NCI-H2081 treated with DMSO at 0.1 percent for 48 hours (cell line): ENCODE data around the gene CENPH.
"Not testable (repeated sequence)": the region's sequence is repeated elsewhere in the genome, so short reads cannot be mapped to it uniquely, and the experiment has no call there.

Source experiments
- DNase-seq: peaks from one replicate; lab custom pipeline; 2025; lab: John Stamatoyannopoulos, UW

The CENPH gene, protein sequence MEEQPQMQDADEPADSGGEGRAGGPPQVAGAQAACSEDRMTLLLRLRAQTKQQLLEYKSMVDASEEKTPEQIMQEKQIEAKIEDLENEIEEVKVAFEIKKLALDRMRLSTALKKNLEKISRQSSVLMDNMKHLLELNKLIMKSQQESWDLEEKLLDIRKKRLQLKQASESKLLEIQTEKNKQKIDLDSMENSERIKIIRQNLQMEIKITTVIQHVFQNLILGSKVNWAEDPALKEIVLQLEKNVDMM

DNA sequence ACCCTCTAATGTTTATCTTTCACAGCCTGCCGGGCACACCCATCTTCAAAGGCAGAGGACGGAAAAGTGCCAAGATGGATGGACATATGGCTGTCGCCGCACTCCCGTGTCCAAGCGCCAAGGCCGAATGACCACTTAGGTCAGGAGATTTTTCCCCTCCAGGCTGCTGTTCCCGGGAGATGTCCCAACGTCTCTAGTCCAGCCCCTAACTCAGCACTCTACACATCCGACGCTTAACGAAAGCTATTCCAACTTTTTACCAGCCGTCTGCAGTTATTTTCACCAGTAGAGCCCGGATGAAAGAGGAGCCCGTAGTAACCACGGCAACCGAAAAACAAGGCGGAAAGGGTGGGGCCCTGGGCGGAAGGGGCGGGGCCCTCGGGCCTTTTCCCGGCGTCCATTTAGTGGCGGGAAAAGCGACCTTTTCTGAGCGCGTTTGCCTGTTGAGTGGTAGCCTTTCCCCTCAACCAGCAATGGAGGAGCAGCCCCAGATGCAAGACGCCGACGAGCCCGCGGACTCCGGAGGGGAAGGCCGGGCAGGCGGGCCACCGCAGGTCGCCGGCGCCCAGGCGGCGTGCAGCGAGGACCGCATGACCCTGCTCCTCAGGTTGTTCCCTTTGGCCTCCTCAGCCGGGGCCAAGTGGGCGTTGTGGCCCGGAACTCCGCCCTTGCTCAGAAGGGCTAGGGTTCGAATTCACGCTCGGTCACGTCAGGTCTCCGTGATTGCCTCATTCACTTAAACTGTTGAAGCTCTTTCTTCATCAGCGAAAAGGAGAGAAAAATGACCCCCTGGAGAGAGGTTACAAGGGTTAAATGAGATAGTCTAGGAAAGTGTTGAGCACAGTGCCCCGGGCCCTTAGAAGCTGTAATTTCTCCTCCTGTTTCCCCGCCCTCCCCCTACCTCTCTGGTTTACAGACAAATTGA lies at the start of gene CENPH:
CENPH (plus strand) TSS at position 422 of the 925 bp plus-strand sequence; CDS start at position 474, 52 bp downstream.
- DNase-seq: peak; percentile 26

DNA sequence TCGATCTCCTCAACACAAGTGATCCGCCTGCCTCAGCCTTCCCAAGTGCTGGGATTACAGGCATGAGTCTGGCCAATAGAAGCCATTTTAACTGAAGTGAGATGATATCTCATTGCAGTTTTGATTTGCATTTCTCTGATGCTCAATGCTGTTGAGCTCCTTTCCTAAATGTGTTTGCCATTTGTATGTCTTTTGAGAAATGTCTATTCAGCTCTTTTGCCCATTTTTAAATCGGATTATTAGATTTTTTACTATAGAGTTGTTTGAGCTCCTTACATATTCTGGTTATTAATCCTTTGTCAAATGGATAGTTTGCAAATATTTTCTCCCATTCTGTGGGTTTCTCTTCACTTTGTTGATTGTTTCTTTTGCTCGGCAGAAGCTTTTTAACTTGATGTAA lies 49.1 kb upstream of the CENPH start:
- not testable (repeated sequence) for DNase-seq

DNA sequence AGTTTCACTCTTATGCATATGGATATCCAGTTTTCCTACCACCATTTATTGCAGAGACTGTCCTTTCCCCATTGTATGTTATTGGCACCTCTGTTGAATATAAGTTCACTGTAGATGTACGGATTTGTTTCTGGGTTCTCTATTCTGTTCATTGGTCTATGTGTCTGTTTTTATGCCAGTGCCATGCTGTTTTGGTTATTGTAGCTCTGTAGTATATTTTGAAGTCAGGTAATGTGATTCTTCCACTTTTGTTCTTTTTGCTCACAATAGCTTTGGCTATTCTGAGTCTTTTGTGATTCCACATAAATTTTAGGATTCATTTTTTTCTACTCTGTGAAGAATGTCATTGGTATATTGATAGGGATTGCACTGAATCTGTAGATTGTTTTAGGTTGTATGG lies 48.6 kb upstream of the CENPH start:
- DNase-seq: no peak

DNA sequence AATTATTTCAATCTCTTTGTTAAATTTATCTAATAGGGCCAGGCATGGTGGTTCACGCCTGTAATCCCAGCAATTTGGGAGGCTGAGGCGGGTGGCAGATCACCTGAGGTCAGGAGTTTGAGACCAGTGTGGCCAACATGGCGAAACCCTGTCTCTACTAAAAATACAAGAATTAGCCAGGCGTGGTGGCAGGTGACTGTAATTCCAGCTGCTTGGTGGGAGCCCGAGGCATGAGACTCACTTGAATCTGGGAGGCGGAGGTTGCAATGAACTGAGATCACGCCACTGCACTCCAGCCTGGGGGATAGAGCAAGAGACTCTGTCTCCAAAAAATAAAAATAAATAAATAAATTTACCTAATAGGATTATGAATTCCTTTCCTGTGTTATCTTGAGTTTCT lies 40.8 kb upstream of the CENPH start:
- not testable (repeated sequence) for DNase-seq

DNA sequence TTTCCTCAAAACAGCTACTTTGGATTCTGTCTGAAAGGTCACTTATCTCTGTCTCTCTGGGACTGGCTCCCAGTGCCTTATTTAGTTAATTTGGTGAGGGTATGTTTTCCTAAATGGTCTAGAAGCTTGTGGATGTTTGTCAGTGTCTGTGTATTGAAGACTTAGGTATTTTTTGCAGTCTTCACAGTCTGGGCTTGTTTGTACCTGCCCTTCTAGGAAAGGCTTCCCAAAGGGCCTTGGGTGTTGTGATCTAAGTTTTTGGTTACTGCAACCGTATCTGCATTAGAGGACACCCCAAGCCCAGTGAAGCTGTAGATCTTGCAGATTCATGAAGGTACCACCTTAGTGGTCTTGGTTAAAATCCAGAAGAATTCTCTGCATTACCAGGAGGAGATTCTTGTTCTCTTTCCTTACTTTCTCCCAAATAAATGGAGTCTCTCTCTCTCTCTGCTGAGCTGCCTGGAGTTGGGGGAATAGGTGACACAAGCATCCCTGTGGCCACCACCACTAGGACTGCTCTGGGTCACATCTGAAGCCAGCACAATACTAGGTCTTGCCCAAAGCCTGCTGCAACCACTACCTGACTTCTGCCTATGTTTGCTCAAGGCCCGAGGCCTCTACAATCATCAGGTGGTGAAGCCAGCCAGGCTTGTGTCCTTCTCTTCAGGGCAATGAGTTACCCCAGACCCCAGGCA lies 40.3 kb upstream of the CENPH start:
- no peak for DNase-seq

DNA sequence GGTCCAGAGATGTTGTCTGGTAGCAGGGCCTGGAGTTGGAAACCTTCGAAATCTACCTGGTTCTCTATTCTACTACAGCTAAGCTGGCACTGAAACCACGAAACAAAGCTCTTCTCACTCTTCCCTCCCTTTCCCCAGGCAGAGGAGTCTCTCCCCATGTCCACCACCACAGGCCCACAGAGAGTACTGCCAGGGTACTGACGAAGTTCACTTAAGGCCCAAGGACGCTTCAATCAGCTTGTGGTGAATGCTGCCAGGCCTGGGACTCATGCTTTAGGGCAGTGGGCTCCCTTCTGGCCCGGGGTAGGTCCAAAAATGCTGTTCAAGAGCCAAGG lies 39.7 kb upstream of the CENPH start:
- no peak for DNase-seq

DNA sequence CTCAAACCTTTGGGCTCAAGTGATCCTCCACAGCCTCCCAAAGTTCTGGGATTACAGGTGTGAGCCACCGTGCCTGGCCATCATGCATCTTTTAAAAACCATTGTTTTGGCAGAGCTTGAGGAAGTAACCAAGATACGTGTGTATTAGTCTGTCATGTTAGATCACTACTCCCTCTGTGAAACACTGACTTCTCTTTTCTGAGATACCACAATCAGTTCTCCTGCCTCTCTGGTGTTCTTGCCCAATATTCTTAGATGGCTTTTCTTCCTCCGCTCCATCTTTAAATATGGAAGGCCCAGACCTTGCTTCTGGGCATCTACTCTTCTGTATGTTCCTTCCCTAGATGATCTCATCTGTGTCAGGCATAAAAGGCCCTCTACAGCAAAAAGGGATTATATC lies 36.7 kb upstream of the CENPH start:
- DNase-seq: no peak

DNA sequence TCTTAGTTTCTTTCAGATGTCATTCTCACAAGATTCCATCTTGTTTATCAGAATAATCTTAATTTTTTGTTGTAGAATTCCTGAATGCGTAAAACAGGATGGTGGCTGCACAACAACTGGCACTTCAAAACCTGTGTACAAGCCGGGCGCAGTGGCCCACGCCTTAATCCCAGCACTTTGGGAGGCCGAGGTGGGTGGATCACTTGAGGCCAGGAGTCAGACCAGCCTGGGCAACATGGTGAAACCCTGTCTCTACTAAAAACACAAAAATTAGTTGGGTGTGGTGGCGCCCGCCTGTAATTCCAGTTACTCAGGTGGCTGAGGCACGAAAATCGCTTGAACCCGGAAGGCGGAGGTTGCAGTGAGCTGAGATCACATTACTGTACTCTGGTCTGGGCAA lies 32.9 kb upstream of the CENPH start:
- no peak for DNase-seq

DNA sequence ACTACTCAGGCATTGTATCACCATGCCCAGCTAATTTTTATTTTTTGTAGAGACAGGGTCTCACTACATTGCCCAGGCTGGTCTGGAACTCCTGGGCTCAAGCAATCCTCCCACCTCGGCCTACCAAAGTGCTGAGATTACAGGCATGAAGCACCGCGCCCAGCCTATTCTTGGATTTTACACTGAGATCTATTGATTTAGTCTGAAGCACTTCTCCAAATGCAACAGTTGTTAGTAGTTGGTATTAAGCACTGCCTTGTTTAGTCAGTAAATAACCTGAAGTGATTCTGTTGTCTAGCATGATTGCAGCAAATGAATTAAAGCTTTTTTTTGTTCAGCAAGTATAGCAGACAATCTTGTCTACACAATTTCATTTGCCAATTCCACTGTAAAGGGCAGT lies 31.3 kb upstream of the CENPH start:
- no peak for DNase-seq

DNA sequence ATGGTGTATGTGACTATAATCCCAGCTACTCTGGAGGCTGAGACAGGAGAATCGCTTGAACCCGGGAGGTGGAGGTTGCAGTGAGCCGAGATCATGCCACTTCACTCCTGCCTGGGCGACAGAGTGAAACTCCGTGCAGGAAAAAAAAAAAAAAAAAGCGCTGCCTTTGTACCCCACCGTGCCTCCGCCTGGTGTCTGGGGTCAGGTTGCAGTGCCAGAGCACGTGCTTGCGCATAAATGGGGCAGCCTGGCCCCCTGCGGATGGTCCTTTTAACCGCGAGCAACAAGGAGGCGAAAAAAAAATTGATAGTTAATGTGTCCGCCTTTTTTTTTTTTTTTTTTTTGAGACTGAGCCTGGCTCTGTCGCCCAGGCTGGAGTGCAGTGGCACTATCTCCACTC lies 28.7 kb upstream of the CENPH start:
- no peak for DNase-seq

DNA sequence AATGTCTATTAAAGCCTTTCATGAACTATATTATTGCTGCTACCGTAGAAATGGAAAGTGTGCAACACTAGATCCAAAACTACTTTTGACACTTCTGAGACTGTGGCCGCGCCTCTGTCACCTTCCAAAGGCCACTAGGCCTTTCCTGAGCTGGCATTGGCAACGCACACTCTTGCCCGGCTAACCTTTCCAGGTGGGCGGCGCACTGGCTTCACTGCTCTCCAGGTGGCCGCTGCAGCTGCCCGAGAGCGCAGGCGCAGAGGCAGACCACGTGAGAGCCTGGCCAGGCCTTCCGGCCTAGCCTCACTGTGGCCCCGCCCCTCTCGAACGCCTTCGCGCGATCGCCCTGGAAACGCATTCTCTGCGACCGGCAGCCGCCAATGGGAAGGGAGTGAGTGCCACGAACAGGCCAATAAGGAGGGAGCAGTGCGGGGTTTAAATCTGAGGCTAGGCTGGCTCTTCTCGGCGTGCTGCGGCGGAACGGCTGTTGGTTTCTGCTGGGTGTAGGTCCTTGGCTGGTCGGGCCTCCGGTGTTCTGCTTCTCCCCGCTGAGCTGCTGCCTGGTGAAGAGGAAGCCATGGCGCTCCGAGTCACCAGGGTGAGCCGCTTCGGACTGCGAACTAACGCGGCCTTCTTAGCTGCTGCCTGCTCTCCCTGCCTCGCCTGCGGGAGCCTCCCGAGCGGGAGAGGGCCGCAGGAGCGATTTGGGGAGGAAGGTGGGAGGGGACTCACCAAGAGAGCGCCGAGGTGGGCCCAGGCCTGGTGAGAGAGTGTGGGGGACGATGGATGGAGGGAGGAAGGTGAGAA lies 22.5 kb upstream of the CENPH start, which contains the start of gene CCNB1:
CCNB1 (plus strand) TSS at position 465 of the 807 bp plus-strand sequence; CDS start at position 578, 113 bp downstream.
- peak; percentile 66 for DNase-seq

DNA sequence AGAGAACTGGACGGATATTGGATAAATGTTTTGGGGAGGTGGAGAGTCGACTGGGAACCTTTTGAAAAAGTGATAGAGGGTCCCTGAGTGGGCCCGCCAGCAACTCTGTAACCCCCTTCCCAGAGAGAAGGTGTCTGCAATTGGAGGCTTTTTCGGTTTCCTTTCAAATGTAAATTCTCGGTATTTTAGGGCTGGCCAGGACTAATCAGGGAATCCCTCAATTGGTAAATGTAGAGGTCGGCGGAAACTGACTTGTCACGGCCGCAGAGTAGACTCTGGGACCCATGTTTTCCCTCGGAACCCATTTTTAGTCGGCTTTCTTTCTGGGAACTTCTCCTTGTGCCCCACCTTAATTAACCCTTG lies 21.9 kb upstream of the CENPH start:
- no peak for DNase-seq

DNA sequence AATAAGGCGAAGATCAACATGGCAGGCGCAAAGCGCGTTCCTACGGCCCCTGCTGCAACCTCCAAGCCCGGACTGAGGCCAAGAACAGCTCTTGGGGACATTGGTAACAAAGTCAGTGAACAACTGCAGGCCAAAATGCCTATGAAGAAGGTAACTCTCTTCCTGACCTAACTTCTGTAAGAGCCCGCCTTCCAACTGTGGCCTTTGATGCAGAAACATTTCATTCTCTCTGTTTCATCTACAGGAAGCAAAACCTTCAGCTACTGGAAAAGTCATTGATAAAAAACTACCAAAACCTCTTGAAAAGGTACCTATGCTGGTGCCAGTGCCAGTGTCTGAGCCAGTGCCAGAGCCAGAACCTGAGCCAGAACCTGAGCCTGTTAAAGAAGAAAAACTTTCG lies 21.5 kb upstream of the CENPH start:
- no peak for DNase-seq

DNA sequence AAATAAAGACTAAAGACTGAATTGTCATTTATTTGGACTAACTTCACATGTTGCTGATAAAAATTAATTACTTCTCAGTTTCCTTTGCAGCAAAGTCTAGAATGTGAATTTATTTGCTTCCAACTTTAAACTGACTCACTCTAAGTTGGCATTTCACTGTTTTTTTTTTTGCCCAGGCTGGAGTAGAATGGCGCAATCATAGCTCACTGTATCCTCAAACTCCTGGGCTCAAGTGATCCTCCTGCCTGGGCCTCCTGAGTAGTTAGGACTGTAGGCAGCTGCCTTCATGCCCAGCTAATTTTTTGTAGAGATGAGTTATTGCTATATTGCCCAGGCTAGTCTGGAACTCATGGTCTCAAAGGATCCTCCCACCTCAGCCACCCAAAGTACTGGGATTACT lies 18.9 kb upstream of the CENPH start:
- DNase-seq: no peak

DNA sequence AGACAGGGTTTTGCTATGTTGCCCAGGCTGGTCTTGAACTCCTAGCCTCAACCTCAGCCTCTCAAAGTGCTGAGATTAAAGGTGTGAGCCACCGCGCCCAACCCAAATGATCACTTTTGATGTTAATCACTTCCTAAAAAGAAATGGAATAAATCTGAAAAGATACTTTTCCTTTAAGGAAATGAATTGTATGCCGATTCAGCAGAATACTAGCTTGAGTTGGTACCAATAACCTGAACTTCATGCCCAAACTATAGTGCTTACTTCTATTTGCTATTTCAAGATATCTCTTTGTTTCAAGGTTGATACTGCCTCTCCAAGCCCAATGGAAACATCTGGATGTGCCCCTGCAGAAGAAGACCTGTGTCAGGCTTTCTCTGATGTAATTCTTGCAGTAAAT lies 18.4 kb upstream of the CENPH start:
- DNase-seq: no peak

DNA sequence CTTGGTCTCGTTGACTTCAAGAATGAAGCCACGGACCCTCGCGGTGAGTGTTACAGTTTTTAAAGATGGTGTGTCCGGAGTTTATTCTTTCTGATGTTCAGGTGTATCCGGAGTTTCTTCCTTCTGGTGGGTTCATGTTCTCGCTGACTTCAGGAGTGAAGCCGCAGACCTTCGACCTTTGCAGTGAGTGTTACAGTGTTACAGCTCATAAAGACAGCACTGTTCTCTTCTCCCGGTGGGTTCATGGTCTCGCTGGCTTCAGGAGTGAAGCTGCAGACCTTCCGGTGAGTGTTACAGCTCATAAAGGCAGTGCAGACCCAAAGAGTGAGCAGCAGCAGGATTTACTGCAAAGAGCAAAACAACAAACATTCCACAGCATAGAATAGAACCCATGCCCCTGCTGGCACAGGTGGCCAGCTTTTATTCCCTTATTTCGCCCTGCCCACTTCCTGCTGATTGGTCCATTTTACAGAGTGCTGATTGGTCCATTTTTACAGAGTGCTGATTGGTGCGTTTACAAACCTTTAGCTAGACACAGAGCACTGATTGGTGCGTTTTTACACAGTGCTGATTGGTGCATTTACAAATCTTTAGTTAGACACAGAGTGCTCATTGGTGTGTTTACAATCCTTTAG lies 7.6 kb upstream of the CENPH start:
- DNase-seq: not testable (repeated sequence)

DNA sequence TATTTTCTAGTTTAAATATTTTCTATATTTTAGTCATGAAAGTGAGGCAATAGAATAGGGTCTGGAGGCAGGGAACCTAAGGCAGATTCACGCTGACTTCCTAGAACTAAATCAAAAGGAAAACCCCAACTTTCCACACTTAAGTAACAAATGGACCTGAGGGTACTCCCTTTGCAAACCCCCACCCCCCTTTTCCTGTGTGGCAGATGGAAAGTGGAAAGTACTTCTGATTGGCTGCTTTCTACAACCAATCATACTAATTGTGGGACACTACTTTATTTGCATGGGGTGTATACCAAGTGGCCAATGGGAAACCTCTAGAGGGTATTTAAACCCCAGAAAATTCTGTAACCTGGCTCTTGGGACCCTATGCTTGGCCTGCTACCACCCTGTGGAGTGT lies 4.8 kb upstream of the CENPH start:
- no peak for DNase-seq

DNA sequence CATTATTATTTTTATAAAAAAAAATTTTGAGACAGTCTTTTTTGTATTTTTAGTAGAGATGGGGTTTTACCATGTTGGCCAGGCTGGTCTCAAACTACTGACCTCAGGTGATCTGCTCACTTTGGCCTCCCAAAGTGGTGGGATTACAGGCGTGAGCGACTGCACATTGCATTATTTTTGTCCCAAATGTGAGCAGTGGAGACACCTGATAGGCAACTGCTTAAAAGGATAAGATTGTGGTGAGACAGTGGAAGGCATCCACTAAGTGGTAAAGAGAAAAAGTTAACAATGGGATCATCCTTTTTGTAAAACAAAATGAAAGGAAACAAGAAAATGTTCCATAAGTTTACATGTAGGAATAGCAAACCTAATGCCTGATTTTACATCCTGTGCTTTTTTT lies 2.0 kb upstream of the CENPH start:
- no peak for DNase-seq

DNA sequence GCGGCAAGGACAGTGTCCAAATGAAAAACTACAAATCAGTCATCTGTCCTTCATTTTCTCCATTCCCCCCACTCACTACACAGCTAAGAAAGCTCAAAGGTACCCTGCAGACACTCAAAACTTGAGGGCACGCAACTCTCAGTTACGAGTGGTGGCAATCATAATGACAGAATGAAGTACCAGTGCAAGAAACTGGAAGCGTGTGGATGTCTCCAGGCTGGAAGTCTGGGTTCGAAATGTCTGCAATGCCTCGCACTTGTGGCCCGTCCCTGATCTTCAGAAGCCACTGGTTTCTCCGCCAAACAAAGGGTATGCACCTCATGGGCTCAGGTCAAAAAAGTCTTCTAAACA lies 597 bp upstream of the CENPH start:
- no peak for DNase-seq

DNA sequence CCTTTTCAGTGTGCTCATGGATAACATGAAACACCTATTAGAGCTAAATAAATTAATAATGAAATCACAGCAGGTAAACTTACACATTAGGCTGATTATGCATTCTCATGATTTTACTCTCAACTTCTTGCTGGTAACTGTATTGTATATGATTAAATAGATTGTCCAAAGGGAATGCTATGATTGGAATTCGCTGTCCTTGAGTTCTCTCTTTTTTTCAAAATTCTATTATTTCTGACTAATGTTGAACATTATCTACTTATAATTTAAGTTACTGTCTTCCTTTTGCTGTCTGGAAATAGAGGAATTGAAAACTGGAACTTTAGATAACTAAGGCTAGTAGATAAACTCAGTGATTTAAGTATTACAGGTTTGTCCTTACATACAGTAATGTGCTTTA lies 13.1 kb downstream of the CENPH start:
- no peak for DNase-seq

DNA sequence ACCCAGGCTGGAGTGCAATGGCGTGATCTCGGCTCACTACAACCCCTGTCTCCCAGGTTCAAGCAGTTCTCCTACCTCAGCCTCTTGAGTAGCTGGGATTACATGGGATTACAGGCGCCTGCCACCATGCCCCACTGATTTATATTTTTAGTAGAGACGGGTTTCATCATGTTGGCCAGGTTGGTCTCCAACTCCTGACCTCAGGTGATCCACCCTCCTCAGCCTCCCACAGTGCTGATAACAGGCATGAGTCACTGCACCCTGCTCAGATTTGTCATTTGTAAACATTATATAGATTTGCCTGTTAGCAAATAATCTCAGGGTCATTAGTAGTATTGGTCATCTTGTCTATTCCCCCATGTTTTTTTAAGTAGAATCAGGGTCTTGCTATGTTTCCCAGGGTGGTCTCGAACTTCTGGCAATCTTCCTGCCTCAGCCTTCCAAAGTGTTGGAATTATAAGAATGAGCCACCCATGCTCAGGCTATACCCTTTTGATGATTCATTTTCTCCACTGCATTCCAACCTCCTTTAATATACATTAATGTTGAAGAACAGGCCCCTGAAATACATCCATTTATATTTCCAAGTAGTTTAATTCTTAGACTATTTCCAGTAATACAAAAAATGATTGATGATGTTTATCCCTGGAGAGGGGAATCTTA lies 17.3 kb downstream of the CENPH start:
- DNase-seq: no peak
